ENCODE data around the gene TP53BP1.
"Not testable (repeated sequence)": the region's sequence is repeated elsewhere in the genome, so short reads cannot be mapped to it uniquely, and the experiment has no call there.

The TP53BP1 gene

DNA sequence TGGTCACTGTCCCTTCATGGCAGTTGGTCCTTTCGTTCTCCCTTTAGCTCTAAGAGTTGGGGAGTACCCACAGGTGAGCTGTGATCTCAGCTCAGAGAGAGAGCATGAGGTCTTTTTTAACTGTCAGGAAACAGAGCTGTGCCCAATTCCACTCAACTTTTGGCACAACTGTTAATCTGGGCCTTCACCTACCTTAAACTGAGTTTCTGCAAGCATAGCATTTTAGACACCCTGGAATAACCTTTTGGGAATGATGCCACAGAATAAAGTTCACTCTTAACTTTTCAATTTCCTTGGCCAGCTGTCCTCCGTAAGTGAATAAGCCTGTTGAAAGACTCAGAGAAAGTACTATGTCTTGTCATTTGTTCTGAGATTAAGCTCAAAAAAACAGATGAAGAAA lies 86.1 kb downstream of the TP53BP1 start:
- H3K36me3 Mint-ChIP-seq (ENCODE audit: low read depth), result peaks cover 59% of the 10 kb centered on the region
- no peaks in the 10 kb centered on the region for H3K27me3 Mint-ChIP-seq (ENCODE audit: low read depth)
- DNase-seq (ENCODE audit: low spot score), result no peak
- H3K27ac Mint-ChIP-seq, result no peak overlapping the region
- H3K9me3 Mint-ChIP-seq, result no peaks in the 10 kb centered on the region
- H3K4me3 Mint-ChIP-seq, result no peak overlapping the region
- H3K4me1 Mint-ChIP-seq (ENCODE audit: low read depth), result peaks cover 9% of the 10 kb centered on the region

DNA sequence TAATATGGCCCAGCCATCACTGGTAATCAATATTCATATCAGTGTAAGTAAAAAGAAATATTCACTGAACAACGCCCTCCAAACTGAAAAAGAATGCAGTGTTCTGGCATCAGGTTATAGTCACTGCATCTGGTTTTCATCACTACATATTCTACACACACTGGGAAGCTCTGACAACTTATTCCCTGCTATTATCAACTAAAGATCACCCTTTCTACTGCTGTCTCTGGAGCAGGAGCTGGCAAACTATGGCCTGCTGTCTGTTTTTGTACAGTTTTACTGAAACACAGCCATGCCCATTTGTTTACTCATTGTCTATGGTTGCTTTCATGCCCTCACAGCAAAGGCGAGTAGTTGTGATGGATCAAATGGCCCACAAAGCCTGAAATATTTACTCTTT lies 86.8 kb downstream of the TP53BP1 start:
- Mint-ChIP-seq H3K4me3 (no peak overlapping the region), H3K27ac (no peak overlapping the region), H3K4me1 (ENCODE audit: low read depth) (peaks cover 9% of the 10 kb centered on the region), H3K27me3 (ENCODE audit: low read depth) (no peaks in the 10 kb centered on the region), H3K36me3 (ENCODE audit: low read depth) (peaks cover 65% of the 10 kb centered on the region), H3K9me3 (no peaks in the 10 kb centered on the region)
- no peak for DNase-seq (ENCODE audit: low spot score)

DNA sequence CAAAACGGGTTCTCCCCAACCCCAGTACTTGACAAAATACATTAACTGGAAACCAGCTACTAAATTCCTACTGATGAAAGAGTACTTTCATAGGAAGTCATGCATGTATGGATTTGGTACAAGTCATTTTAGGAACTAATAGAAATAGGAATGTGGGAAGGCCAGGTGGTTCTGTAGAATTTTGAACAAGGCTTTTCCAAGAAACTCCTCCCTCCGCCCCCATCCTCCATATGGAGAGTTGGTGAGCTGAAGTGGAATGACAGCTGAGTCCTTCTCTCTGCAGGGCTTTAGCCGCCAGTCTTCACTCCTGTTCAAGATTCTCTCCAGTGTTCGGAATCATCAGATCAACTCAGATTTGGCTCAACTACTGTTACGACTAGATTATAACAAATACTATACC lies 88.8 kb downstream of the TP53BP1 start:
- peaks cover 62% of the 10 kb centered on the region for H3K36me3 Mint-ChIP-seq (ENCODE audit: low read depth)
- no peak for DNase-seq (ENCODE audit: low spot score)
- no peak overlapping the region for H3K4me3 Mint-ChIP-seq
- H3K9me3 Mint-ChIP-seq, result no peaks in the 10 kb centered on the region
- peak overlapping the region; percentile 58 for H3K27ac Mint-ChIP-seq
- H3K4me1 Mint-ChIP-seq (ENCODE audit: low read depth), result peaks cover 9% of the 10 kb centered on the region
- no peaks in the 10 kb centered on the region for H3K27me3 Mint-ChIP-seq (ENCODE audit: low read depth)

DNA sequence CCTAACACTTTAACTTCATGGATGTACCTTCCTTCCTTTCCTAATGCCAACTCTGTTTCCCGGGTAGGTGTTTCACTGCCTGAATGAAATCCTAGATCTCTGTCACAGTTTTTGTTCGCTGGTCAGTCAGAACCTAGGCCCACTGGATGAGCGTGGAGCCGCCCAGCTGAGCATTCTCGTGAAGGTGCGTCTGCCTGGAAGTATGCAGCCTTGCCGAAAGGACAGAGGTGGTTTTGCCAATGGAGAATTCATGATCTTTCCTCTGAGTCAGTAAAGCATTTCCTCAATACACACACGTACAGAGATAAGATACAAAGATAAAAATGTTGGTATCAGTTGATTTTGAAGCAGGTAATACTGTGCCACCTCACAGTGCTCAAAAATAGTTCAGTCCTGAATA lies 89.3 kb downstream of the TP53BP1 start:
- Mint-ChIP-seq H3K9me3 (no peaks in the 10 kb centered on the region), H3K27me3 (ENCODE audit: low read depth) (no peaks in the 10 kb centered on the region), H3K36me3 (ENCODE audit: low read depth) (peaks cover 62% of the 10 kb centered on the region), H3K4me3 (no peak overlapping the region), H3K27ac (peak overlapping the region; percentile 17), H3K4me1 (ENCODE audit: low read depth) (peaks cover 9% of the 10 kb centered on the region)
- DNase-seq (ENCODE audit: low spot score), result no peak

DNA sequence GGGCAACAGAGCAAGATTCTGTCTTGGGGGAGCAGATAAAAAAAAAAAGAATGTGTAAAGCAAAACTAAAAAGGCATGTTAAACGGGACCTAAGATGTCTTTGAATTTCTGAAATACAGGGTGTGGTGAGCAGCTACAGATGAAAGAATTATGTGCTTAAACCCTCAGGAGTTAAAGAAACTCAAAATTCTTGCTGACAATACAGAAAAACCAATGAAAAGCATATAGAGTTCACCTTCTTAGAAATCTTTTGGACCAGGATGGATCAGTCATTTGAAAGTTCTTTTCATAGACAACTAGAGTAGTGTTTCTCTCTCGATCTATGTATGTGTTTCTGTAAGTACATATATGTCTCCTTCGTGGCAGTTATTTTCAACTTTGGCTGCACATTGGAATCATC lies 90.7 kb downstream of the TP53BP1 start:
- DNase-seq (ENCODE audit: low spot score), result no peak
- no peaks in the 10 kb centered on the region for H3K27me3 Mint-ChIP-seq (ENCODE audit: low read depth)
- no peaks in the 10 kb centered on the region for H3K9me3 Mint-ChIP-seq
- H3K4me3 Mint-ChIP-seq, result no peak overlapping the region
- H3K27ac Mint-ChIP-seq, result no peak overlapping the region
- H3K36me3 Mint-ChIP-seq (ENCODE audit: low read depth), result peaks cover 59% of the 10 kb centered on the region
- H3K4me1 Mint-ChIP-seq (ENCODE audit: low read depth), result peaks cover 9% of the 10 kb centered on the region

DNA sequence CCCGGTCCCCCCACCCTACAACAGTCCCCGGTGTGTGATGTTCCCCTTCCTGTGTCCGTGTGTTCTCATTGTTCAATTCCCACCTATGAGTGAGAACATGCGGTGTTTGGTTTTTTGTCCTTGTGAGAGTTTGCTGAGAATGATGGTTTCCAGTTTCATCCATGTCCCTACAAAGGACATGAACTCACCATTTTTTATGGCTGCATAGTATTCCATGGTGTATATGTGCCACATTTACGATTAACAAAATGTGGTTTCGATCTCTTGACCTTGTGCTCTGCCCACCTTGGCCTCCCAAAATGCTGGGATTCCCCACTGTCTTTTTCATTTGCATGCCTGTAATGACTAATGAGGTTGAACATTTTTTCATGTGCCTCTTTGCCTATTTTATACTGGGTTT lies 99.4 kb downstream of the TP53BP1 start:
- not testable (repeated sequence) for H3K4me3 Mint-ChIP-seq; DNase-seq (ENCODE audit: low spot score); H3K27me3 Mint-ChIP-seq (ENCODE audit: low read depth); H3K27ac Mint-ChIP-seq; H3K4me1 Mint-ChIP-seq (ENCODE audit: low read depth); H3K9me3 Mint-ChIP-seq
- H3K36me3 Mint-ChIP-seq (ENCODE audit: low read depth), result peaks cover 50% of the 10 kb centered on the region

DNA sequence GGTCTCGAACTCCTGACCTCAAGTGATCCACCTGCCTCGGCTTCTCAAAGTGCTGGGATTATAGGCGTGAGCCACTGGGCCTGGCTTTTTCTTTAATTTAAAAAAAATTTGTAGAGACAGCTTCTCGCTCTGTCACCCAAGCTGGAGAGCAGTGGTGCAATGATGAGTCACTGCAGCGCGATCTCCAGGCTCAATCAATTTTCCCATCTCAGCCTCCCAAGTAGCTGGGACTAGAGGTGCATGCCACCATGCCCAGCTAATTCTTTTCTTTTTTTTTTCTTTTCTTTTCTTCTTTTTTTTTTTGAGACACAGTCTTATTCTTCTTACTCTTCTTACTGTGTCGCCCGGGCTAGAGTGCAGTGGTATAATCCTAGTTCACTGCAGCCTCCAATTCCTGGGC lies 102.2 kb downstream of the TP53BP1 start:
- peaks cover 47% of the 10 kb centered on the region for H3K36me3 Mint-ChIP-seq (ENCODE audit: low read depth)

DNA sequence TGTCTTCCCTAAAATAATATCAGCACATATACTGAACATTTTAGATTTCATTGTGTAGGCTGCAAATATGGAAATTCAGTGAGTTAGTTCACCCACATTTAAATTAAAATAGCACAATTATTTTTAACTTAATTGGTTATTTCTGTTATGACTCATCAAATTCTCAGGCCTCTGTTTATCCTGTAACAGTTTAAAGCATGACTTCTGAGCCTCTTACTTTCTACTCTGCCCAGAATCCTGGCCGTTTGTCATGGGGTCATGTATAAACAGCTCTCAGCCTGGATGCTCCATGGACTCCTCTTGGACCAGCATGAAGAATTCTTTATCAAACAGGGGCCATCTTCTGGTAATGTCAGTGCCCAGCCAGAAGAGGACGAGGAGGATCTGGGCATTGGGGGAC lies 109.9 kb downstream of the TP53BP1 start:
- Mint-ChIP-seq H3K4me3 (no peak overlapping the region), H3K4me1 (ENCODE audit: low read depth) (peaks cover 1% of the 10 kb centered on the region), H3K36me3 (ENCODE audit: low read depth) (peaks cover 55% of the 10 kb centered on the region), H3K9me3 (no peaks in the 10 kb centered on the region), H3K27me3 (ENCODE audit: low read depth) (no peaks in the 10 kb centered on the region), H3K27ac (no peak overlapping the region)
- DNase-seq (ENCODE audit: low spot score), result no peak

More for the DNA sequence above, 102.2 kb downstream of the TP53BP1 start:
- Mint-ChIP-seq H3K27ac (no peak overlapping the region), H3K4me1 (ENCODE audit: low read depth) (no peaks in the 10 kb centered on the region), H3K27me3 (ENCODE audit: low read depth) (no peaks in the 10 kb centered on the region), H3K9me3 (no peaks in the 10 kb centered on the region), H3K4me3 (no peak overlapping the region)
- no peak for DNase-seq (ENCODE audit: low spot score)

DNA sequence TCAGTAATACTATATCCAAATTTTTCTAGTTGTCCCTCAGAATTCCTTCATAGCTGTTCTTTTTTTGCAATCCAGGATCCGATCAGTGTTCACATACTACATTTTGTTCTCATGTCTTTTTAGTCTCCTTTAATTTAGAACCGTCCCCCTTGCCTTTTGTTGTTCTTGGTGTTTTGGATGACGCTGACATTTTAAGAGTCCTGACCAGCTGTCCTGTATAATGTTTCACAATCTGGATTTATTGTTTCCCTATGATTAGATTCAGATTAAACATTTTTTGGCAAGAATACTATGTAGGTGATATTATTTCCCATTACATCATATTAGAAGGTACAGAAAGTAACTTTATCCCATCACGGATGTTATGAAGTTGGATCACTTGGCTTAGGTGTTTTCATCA lies 110.6 kb downstream of the TP53BP1 start:
- no peak for DNase-seq (ENCODE audit: low spot score)
- Mint-ChIP-seq H3K27ac (no peak overlapping the region), H3K36me3 (ENCODE audit: low read depth) (peaks cover 56% of the 10 kb centered on the region), H3K27me3 (ENCODE audit: low read depth) (no peaks in the 10 kb centered on the region), H3K4me3 (no peak overlapping the region), H3K9me3 (no peaks in the 10 kb centered on the region), H3K4me1 (ENCODE audit: low read depth) (peaks cover 3% of the 10 kb centered on the region)

DNA sequence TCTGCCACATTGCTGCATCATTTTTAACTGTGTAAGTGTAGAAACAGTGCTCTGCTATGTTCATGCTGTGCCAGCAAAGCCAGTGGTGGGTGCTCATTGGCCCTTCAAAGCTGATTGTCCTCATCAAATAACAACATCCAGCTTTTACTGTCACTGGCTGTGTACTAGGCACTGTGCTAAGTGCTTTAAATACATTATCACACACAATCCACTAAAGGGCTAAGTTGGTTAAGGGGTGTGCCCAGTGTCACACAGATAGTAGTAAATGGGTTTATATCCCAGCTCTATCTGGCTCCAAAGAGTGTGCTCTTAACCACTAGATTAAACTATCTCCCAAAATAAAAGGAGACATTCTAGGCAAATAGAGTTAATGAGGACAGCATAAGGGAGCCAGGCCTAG lies 114.4 kb downstream of the TP53BP1 start:
- Mint-ChIP-seq H3K4me3 (no peak overlapping the region), H3K27ac (no peak overlapping the region), H3K27me3 (ENCODE audit: low read depth) (no peaks in the 10 kb centered on the region), H3K36me3 (ENCODE audit: low read depth) (peaks cover 46% of the 10 kb centered on the region), H3K9me3 (no peaks in the 10 kb centered on the region), H3K4me1 (ENCODE audit: low read depth) (peaks cover 3% of the 10 kb centered on the region)
- no peak for DNase-seq (ENCODE audit: low spot score)

DNA sequence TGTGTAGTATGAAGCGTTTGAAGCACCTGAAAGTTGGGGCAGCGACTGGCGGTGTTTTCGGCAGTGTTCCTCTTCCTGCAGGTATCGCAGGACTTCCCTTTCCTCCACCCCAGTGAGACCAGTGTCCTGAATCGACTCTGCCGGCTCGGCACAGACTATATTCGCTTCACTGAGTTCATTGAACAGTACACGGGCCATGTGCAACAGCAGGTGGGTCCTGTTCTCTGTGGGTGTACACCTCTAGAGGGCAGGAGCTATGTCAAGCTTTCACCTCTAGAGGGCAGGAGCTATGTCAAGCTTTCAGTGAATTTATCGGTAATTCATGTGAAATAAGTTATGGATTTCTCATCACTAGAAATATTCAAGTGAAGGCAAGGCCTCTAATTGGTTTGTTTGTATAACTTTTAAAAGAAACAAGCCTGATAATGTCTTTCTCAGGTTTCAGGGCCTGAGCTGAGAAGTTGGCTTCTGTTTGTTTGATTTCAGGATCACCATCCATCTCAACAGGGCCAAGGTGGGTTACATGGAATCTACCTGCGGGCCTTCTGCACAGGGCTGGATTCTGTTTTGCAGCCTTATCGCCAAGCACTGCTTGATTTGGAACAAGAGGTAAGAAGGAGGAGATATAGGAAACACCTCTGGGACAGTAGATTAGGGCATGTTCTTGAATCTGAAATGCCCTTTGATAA lies 116.8 kb downstream of the TP53BP1 start:
- DNase-seq (ENCODE audit: low spot score), result no peak
- no peak overlapping the region for H3K4me3 Mint-ChIP-seq
- no peak overlapping the region for H3K27ac Mint-ChIP-seq
- H3K9me3 Mint-ChIP-seq, result no peaks in the 10 kb centered on the region
- peaks cover 38% of the 10 kb centered on the region for H3K36me3 Mint-ChIP-seq (ENCODE audit: low read depth)
- peaks cover 20% of the 10 kb centered on the region for H3K4me1 Mint-ChIP-seq (ENCODE audit: low read depth)
- no peaks in the 10 kb centered on the region for H3K27me3 Mint-ChIP-seq (ENCODE audit: low read depth)

DNA sequence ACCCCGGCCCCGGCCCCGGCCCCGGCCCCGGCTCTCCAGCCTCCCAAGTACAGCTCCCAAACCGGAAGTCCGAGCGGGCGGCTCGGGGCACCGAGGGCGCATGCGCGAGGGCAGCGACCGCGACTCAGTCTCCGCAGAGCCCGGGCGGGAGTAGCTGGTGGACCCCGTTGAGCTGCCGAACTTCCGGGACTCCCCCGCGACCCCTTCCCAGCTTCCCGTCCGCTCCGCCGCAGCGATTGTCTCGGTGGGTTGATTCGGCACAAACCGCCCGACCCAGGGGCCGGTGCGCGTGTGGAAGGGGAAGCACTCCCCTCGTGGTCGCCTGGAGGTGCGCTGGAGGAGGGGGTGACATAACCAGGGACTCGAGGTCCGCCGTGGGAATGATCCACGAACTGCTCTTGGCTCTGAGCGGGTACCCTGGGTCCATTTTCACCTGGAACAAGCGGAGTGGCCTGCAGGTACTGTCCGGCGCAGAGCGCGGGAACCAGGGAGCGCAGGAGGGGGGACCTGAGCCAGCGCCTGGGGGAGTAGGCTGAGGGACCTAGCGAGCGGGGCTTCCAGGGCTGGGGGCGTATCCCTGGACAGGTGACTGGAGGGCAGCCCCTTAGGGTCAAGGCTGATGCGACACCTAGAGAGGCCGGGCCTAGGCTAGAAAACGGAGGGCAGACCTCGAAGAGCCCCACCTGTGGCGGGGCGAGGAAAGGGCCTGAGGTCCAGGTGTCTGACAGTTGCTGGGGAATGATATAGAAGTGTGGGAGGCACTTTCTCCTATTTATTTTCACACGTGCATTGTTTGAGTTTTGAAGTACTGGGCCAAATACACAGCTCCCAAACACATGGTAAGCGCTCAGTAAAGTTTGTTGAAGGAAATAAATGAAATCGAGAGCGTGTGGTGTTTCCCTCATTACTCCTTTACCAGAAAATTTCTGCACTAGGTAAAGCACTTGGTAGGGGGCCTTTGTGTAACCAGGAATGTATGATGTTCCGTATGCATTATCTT lies 121.7 kb downstream of the TP53BP1 start, which contains the start of the genes TUBGCP4 and ZSCAN29:
Gene TUBGCP4 (plus strand): TSS at position 127 of the 1,000 bp plus-strand sequence. CDS start 254 bp downstream, at position 381.
Gene ZSCAN29 (minus strand): TSS at position 69 of the 1,000 bp plus-strand sequence. CDS start 1,130 bp downstream, outside the sequence.
- Mint-ChIP-seq H3K27me3 (ENCODE audit: low read depth) (no peaks in the 10 kb centered on the region), H3K4me1 (ENCODE audit: low read depth) (peaks cover 47% of the 10 kb centered on the region), H3K27ac (peak within 1 kb of the TSS; percentile 82), H3K36me3 (ENCODE audit: low read depth) (peaks cover 41% of the 10 kb centered on the region), H3K9me3 (peaks cover 23% of the 10 kb centered on the region), H3K4me3 (peak within 1 kb of the TSS; percentile 92)
- DNase-seq (ENCODE audit: low spot score), result peak; percentile 85

DNA sequence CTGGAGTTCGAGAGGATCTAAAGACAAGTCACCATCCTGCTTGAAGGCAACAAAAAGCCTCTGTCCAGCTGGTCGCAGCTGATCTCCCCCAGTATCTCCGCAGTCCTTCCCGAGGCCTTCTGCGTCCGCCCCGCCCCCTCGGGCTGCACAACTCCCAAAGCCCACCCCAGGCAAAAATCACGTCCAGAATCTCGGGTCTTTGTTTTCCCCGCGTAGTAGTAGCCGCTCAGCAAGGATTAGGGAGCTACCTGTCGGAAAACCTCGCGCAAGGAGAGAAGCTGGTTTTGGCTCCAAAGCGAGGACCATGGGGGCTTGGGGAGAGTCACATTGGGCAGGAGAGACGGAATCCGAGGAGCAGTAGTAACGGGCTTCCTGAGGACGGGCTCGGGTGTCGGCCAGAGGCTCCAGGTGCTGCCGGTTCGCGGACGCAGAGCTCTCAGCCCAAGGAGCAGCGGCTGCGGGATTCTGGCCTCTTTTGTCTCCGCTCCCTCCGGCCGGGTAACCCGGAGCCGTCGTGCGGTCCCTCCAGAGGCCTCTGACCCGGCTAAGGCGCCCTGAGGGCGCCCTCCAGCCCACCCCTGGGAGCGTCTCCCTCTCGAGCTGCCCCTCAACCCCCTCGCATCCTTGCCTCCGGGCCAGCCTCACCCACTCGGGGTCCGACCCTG lies 122.5 kb downstream of the TP53BP1 start:
- Mint-ChIP-seq H3K4me3 (peak overlapping the region; percentile 92), H3K4me1 (ENCODE audit: low read depth) (peaks cover 47% of the 10 kb centered on the region), H3K27me3 (ENCODE audit: low read depth) (no peaks in the 10 kb centered on the region), H3K9me3 (peaks cover 23% of the 10 kb centered on the region), H3K27ac (peak overlapping the region; percentile 82), H3K36me3 (ENCODE audit: low read depth) (peaks cover 45% of the 10 kb centered on the region)
- no peak for DNase-seq (ENCODE audit: low spot score)
